Left lung (tissue), 10 donors: ENCODE data around the gene MINDY3. TPM values are rescaled to one million over a fixed set of nuclear protein-coding genes. Genes with fewer than 3 reads are reported as not detected.

Experiments
- ATAC-seq: fragments of 200-7000 bp; cut with Tn5 transposase; one replicate; pipeline ENCODE4 v1.9.1; 2020; ENCODE audit warnings: moderate library complexity
- DNase-seq, 4 donors: peaks; one replicate each; pipeline ENCODE4 v3.0.0-alpha.2; 2013 to 2020
- H3K27ac ChIP-seq, 2 donors: fragments of 200-600 bp; sonication (generic) in 1 of 2; one replicate each; pipeline versions ENCODE4 v1.5.0 to v1.8.0; 2020 to 2021
- H3K27me3 ChIP-seq, 2 donors: fragments of 200-600 bp; sonication (generic) in 1 of 2; one replicate each; pipeline versions ENCODE4 v1.5.0 to v1.8.0; 2020 to 2021
- H3K36me3 ChIP-seq, 2 donors: fragments of 200-600 bp; sonication (generic) in 1 of 2; one replicate each; pipeline versions ENCODE4 v1.5.0 to v1.8.0; 2020 to 2021
- H3K4me1 ChIP-seq, 2 donors: fragments of 200-600 bp; one replicate each; pipeline ENCODE4 v1.8.0; 2021
- H3K4me3 ChIP-seq, 2 donors: fragments of 200-600 bp; sonication (generic) in 1 of 2; one replicate each; pipeline versions ENCODE4 v1.5.0 to v1.8.0; 2020 to 2021; ENCODE audit warnings: mild to moderate bottlenecking in 1 of 2
- H3K9me3 ChIP-seq, 2 donors: fragments of 200-600 bp; sonication (generic) in 1 of 2; one replicate each; pipeline versions ENCODE4 v1.5.0 to v1.8.0; 2020 to 2021
- intact Hi-C, 2 donors: fragments of 100-400 bp; cut with DNase I; formaldehyde crosslinking; loops; one replicate each; pipeline versions ENCODE4 v1.11.2 to v1.14.2; 2022
- polyA plus RNA-seq, 6 donors: library from polyadenylated mRNA; unstranded; fragments of 120-200 nt; gene quantifications; one replicate each; pipeline ENCODE4 v1.2.1, GENCODE V29; 2013; ENCODE audit not compliant: insufficient read length in 6 of 6
- total RNA-seq, 2 donors: library from RNA; stranded (reverse); fragmentation: NEBNext Ultra II Directional; extraction: Animal tissue kit (Norgen Biotek cat#: 25700); gene quantifications; one replicate each; pipeline ENCODE4 v1.2.1, GENCODE V29; 2021
- TF ChIP-seq, protein P1 (sequence below), 2 donors: fragments of 200-600 bp; sonication (generic) in 1 of 2; IDR thresholded peaks; one replicate each; pipeline versions ENCODE4 v1.5.0 to v1.8.0; 2021; ENCODE audit warnings: antibody characterized with exemption in 2 of 2
- donor health status: DM: no; HTN: yes; CAD: no.
- donor health status: DM: no; HTN: no; CAD: no.

MINDY3 gene
- total and polyA plus RNA-seq, 8 donors = 27.5 to 59.7 (median 43.5) TPM

DNA sequence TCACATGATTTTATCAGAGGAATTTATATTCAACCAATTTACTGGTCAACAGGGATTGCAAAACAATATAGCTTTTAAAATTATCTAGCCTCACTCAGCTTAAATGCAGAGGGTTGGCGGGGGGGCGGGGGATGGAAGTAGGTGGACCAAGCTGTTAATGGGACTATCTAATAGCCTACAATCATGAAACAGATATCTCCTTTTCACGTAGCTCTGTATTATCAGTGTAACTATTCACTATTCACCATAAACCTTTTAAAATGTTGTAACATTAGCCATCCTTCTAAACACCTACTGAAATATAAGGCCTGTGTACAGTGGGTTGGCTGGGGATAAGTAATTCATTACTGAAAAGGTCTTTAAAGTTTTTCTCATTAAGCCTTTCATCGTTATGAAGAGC is 56.2 kb downstream of the MINDY3 start:
- no peaks in the 10 kb centered on the region for H3K27me3 ChIP-seq
- peaks cover 0 to 7% of the 10 kb centered on the region in 2 donors for H3K9me3 ChIP-seq
- ATAC-seq (no peak), DNase-seq (no peak)
- no peaks in the 10 kb centered on the region for H3K4me1 ChIP-seq
- TF ChIP-seq, protein P1, sequence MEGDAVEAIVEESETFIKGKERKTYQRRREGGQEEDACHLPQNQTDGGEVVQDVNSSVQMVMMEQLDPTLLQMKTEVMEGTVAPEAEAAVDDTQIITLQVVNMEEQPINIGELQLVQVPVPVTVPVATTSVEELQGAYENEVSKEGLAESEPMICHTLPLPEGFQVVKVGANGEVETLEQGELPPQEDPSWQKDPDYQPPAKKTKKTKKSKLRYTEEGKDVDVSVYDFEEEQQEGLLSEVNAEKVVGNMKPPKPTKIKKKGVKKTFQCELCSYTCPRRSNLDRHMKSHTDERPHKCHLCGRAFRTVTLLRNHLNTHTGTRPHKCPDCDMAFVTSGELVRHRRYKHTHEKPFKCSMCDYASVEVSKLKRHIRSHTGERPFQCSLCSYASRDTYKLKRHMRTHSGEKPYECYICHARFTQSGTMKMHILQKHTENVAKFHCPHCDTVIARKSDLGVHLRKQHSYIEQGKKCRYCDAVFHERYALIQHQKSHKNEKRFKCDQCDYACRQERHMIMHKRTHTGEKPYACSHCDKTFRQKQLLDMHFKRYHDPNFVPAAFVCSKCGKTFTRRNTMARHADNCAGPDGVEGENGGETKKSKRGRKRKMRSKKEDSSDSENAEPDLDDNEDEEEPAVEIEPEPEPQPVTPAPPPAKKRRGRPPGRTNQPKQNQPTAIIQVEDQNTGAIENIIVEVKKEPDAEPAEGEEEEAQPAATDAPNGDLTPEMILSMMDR (IDR thresholded peaks at IDR 0.05) = no peak
- intact Hi-C loops = no loop called here
- H3K4me3 ChIP-seq = no peak overlapping the region
- H3K36me3 ChIP-seq = peaks cover 0 to 39% of the 10 kb centered on the region in 2 donors
- no peak overlapping the region for H3K27ac ChIP-seq

DNA sequence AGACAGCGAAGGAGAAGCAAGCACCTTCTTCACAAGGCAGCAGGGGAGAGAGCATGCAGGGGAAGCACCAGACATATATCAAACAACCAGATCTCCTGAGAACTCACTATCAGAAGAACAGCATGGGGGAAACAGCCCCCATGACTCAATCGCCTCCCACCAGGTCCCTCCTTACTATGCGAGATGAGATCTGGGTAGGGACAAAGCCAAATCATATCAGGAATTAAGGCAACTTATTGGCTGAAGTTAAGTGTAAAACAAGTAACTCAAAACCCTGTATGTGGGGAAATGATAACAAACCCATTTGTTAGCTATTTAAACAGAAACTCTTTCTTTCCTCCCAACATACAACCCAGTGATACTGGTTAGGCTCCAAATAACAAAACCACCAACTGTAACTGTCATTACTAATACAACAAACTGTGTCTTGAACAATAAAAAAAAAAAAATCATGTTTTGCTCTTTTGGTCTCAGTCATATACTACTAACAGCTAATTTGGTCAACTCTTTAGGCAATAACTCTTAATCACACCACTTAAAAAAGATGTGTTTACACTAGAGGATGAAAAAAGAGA is 57.8 kb downstream of the MINDY3 start:
- no peaks in the 10 kb centered on the region for H3K4me1 ChIP-seq
- no peaks in the 10 kb centered on the region for H3K27me3 ChIP-seq
- H3K4me3 ChIP-seq = no peak overlapping the region
- intact Hi-C loops = no loop called here
- DNase-seq (peak in 2 of 4 donors; percentile 59 to 60), ATAC-seq (peak; percentile 19)
- peaks cover 0 to 7% of the 10 kb centered on the region in 2 donors for H3K9me3 ChIP-seq
- TF ChIP-seq, protein P1 (IDR thresholded peaks at IDR 0.05) = no peak
- peaks cover 0 to 39% of the 10 kb centered on the region in 2 donors for H3K36me3 ChIP-seq
- no peak overlapping the region for H3K27ac ChIP-seq

DNA sequence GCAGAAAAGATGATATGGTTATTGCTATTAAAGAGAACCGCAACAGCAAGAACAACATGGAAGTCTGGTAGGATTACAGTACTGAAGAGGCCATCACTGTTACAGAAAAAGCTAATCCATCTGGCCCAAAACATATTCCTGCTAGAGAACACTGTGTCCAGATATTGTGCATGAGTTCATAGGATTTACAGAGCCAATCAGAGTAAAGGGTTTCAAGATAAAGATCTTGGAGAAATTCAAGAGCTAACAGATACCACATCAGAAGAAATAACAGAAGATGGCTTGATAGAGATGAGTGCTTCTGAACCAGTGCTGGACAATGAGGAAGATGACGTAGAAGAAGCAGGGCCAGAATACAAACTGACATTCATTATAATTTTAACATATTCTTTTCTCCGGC is 58.7 kb downstream of the MINDY3 start:
- peaks cover 0 to 31% of the 10 kb centered on the region in 2 donors for H3K36me3 ChIP-seq
- no peak for ATAC-seq
- H3K27ac ChIP-seq = no peak overlapping the region
- H3K9me3 ChIP-seq = peaks cover 0 to 7% of the 10 kb centered on the region in 2 donors
- intact Hi-C loops = no loop called here
- no peak overlapping the region for H3K4me3 ChIP-seq
- TF ChIP-seq, protein P1 (IDR thresholded peaks at IDR 0.05) = no peak
- H3K4me1 ChIP-seq = no peaks in the 10 kb centered on the region
- DNase-seq = no peak
- H3K27me3 ChIP-seq = no peaks in the 10 kb centered on the region

DNA sequence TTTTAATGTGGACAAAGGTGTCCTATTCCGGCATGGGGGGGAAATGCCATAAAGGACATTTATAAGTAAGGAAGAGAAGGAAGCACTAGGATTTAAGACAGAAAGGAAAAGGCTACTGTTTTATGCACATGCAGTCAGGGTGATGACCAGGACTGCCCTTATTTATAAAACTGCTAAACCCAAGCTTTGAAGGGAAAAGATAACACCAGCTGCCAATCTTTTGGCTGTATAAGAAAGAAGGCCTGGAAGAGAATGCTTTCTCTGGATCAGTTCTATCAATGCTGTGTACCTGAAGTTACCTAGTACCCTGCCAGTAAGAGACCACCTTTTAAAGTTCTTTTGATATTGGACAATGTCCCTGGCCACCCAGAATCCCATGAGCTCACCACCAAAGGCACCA is 59.2 kb downstream of the MINDY3 start:
- TF ChIP-seq, protein P1 (IDR thresholded peaks at IDR 0.05) = no peak
- Histone ChIP-seq H3K9me3 (peaks cover 0 to 7% of the 10 kb centered on the region in 2 donors), H3K4me1 (no peaks in the 10 kb centered on the region), H3K36me3 (peaks cover 0 to 26% of the 10 kb centered on the region in 2 donors), H3K4me3 (no peak overlapping the region), H3K27me3 (no peaks in the 10 kb centered on the region), H3K27ac (no peak overlapping the region)
- intact Hi-C loops = no loop called here
- ATAC-seq = no peak
- DNase-seq = no peak

DNA sequence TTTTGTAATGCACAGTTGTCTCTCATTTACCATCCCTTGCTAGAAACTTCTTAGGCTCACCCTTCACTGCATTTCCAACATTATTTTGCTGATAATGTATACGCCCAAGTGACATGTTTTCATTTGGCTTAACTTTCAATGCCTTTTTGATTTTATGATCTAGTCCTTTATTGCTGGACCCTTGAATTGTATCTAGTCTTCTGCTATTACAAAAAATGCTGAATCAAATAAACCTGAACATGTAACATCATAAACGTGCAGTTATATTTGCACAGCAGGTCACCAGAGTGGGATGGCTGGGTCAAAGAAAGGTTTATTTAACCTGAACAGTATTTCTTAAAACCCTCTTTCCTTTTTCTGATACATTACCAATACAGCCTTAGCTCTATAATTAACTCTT is 63.0 kb downstream of the MINDY3 start:
- no peaks in the 10 kb centered on the region for H3K4me1 ChIP-seq
- peaks cover 0 to 40% of the 10 kb centered on the region in 2 donors for H3K36me3 ChIP-seq
- no peak overlapping the region for H3K27ac ChIP-seq
- no peak overlapping the region for H3K4me3 ChIP-seq
- ATAC-seq = no peak
- TF ChIP-seq, protein P1 (IDR thresholded peaks at IDR 0.05) = no peak
- peaks cover 0 to 7% of the 10 kb centered on the region in 2 donors for H3K9me3 ChIP-seq
- no peaks in the 10 kb centered on the region for H3K27me3 ChIP-seq
- intact Hi-C loops = no loop called here
- no peak for DNase-seq
